DOHH2 (cell line): Measurements from ENCODE around the gene KANTR.

Experiments used
- CTCF ChIP-seq: fragments of 200-600 bp; sonication (generic); IDR thresholded peaks from one replicate; pipeline ENCODE4 v1.5.1; 2014; ENCODE audit warnings: antibody characterized with exemption, mild to moderate bottlenecking, low read depth, low read length; ENCODE audit not compliant: poor library complexity, severe bottlenecking
- EZH2phosphoT487 ChIP-seq: fragments of 200-600 bp; sonication (generic); IDR thresholded peaks from 2 replicates; pipeline ENCODE4 v1.6.1; 2017; ENCODE audit warnings: borderline replicate concordance, mild to moderate bottlenecking, antibody characterized with exemption, low read length, moderate library complexity, mixed read lengths

- TF ChIP-seq CTCF, result no peak
- TF ChIP-seq EZH2phosphoT487, result no peak
Observed at GRCh38 chrX:53044995-53045394, 48.9 kb upstream of the KANTR start.
